Activated CD8-positive, alpha-beta T cell treated with anti-CD3 and anti-CD28 coated beads, Interleukin-2, amount 10 ng/mL, durations not matched to agents 7 days and 5 days (primary cell): ENCODE results near the gene SLC28A3. TPM values are rescaled to one million over a fixed set of nuclear protein-coding genes. Genes with fewer than 3 reads are reported as not detected.
"Not testable (repeated sequence)": the region's sequence is repeated elsewhere in the genome, so short reads cannot be mapped to it uniquely, and the experiment has no call there.

Experiments used
- ATAC-seq: fragments of 150-1000 bp; cut with Tn5 transposase; one replicate; pipeline ENCODE4 v1.10.0; 2021; ENCODE audit warnings: moderate library complexity
- CTCF ChIA-PET: fragments of 350-600 bp; sonication (Branson Sonifier 250); formaldehyde crosslinking; loops from one replicate; lab custom pipeline; 2021; ENCODE audit warnings: antibody characterized with exemption; lab: Charles Lee
- POLR2A ChIA-PET: fragments of 350-600 bp; sonication (Branson Sonifier 250); formaldehyde crosslinking; loops from one replicate; lab custom pipeline; 2021; ENCODE audit warnings: antibody characterized with exemption; lab: Charles Lee
- DNase-seq: peaks from one replicate; pipeline ENCODE4 v3.0.0-alpha.2; 2020
- H3K27ac Mint-ChIP-seq: one replicate; pipeline ENCODE4 v1.8.0; 2021; ENCODE audit warnings: mild to moderate bottlenecking, mixed read lengths
- H3K27me3 Mint-ChIP-seq: one replicate; pipeline ENCODE4 v1.8.0; 2021; ENCODE audit warnings: low read depth, mixed read lengths
- H3K36me3 Mint-ChIP-seq: one replicate; pipeline ENCODE4 v1.8.0; 2021; ENCODE audit warnings: low read depth, mixed read lengths
- H3K4me1 Mint-ChIP-seq: one replicate; pipeline ENCODE4 v1.8.0; 2021; ENCODE audit warnings: low read depth, mixed read lengths
- H3K4me3 Mint-ChIP-seq: one replicate; pipeline ENCODE4 v1.8.0; 2021; ENCODE audit warnings: mild to moderate bottlenecking, mixed read lengths
- H3K9me3 Mint-ChIP-seq: one replicate; pipeline ENCODE4 v1.8.0; 2022; ENCODE audit warnings: mixed read lengths; ENCODE audit not compliant: insufficient read depth
- total RNA-seq, 2 experiments: library from RNA; stranded (reverse); gene quantifications; one replicate each; pipeline ENCODE4 v1.2.3, GENCODE V29; 2021

SLC28A3 gene, protein sequence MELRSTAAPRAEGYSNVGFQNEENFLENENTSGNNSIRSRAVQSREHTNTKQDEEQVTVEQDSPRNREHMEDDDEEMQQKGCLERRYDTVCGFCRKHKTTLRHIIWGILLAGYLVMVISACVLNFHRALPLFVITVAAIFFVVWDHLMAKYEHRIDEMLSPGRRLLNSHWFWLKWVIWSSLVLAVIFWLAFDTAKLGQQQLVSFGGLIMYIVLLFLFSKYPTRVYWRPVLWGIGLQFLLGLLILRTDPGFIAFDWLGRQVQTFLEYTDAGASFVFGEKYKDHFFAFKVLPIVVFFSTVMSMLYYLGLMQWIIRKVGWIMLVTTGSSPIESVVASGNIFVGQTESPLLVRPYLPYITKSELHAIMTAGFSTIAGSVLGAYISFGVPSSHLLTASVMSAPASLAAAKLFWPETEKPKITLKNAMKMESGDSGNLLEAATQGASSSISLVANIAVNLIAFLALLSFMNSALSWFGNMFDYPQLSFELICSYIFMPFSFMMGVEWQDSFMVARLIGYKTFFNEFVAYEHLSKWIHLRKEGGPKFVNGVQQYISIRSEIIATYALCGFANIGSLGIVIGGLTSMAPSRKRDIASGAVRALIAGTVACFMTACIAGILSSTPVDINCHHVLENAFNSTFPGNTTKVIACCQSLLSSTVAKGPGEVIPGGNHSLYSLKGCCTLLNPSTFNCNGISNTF
- total RNA-seq = not detected

DNA sequence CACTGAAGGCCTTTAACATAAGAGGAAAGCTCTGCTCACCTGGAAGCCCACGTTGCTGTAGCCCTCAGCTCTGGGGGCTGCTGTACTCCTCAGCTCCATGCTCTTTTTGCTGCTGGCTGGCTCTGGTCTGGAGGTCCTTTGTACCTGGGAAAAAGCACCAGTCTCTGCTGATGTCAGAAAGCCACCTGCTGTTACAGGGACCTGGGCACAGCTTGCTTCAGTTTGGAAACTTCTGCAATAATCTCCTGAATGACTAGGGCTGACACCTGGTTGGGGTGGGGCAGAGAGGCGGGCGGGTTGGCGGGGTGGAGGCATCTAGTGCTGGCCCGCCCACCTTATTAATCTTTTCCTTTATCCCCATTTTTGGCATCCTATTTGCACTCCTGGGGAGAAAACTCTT lies at the start of gene SLC28A3:
Gene SLC28A3 (minus strand): TSS at position 224 of the 400 bp plus-strand sequence. CDS start 125 bp downstream, at position 99.
- no peak within 1 kb of the TSS for H3K4me3 Mint-ChIP-seq
- H3K4me1 Mint-ChIP-seq = no peaks in the 10 kb centered on the region
- CTCF ChIA-PET = no interaction called here
- peaks cover 9% of the 10 kb centered on the region for H3K27me3 Mint-ChIP-seq
- no peaks in the 10 kb centered on the region for H3K36me3 Mint-ChIP-seq
- no peaks in the 10 kb centered on the region for H3K9me3 Mint-ChIP-seq
- no peak within 1 kb of the TSS for H3K27ac Mint-ChIP-seq
- no peak for DNase-seq
- POLR2A ChIA-PET = no interaction called here
- ATAC-seq = no peak

DNA sequence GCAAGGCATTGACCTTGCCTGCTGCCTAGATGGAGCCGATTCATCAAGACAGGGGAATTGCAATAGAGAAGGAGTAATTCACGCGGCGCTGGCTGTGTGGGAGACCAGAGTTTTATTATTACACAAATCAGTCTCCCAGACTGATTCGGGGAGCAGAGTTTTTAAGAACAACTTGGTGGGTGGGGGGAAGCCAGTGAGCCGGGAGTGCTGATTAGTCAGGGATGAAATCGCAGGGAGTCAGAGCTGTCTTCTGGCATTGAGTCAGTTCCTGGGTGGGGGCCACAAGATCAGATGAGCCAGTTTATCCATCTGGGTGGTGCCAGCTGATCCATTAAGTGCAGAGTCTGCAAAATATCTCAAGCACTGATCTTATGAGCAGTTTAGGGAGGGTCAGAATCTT lies 49.7 kb upstream of the SLC28A3 start:
- H3K27ac Mint-ChIP-seq, ATAC-seq, H3K9me3 Mint-ChIP-seq, H3K4me1 Mint-ChIP-seq, DNase-seq, H3K36me3 Mint-ChIP-seq, H3K4me3 Mint-ChIP-seq, POLR2A ChIA-PET, H3K27me3 Mint-ChIP-seq, CTCF ChIA-PET: not testable (repeated sequence)

DNA sequence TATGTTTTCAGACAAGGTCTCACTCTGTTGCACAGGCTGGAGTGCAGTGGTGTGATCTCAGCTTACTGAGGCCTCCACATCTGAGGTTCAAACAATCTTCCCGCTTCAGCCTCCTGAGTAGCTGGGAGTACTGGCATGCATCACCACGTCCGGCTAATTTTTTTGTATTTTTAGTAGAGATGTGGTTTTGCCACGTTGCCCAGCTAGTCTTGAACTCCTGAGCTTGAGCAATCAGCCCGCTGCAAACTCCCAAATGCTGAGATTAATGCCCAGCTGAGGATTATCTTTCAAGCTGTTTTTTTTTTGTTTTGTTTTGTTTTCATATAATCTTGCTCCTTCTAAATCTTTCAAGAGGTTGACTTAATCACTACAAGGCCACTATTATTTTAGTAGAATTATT lies 47.3 kb upstream of the SLC28A3 start:
- POLR2A ChIA-PET = no interaction called here
- H3K27ac Mint-ChIP-seq = no peak overlapping the region
- no peaks in the 10 kb centered on the region for H3K36me3 Mint-ChIP-seq

DNA sequence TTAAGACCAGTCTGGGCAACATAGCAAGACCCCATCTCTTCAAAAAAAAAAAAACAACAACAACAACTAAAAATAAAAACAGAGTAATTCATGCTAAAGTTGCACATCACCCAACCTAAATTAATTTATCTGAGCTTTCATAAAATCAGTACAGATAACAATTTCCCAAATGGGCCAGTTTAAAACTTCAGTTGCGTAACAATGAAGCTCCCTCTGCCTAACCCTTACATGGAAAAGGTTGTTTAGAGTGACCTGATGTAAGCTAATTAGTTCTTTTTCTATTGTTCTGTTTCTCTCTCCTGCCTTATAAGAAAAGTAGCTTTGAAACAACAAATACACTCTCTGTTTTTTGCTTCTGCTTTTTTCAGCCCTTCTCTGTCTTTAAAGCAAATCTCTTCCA lies 46.2 kb upstream of the SLC28A3 start:
- H3K27me3 Mint-ChIP-seq = peaks cover 3% of the 10 kb centered on the region
- H3K27ac Mint-ChIP-seq = no peak overlapping the region
- ATAC-seq = no peak
- no peaks in the 10 kb centered on the region for H3K4me1 Mint-ChIP-seq
- POLR2A ChIA-PET = no interaction called here
- H3K36me3 Mint-ChIP-seq = no peaks in the 10 kb centered on the region
- CTCF ChIA-PET = interaction anchor here (3.9 kb wide), 1 partner anchor 10 kb away, joined by 23 read pairs; no protein-coding TSS in a partner anchor
- no peaks in the 10 kb centered on the region for H3K9me3 Mint-ChIP-seq
- H3K4me3 Mint-ChIP-seq = no peak overlapping the region
- DNase-seq = no peak

More for the DNA sequence above, 47.3 kb upstream of the SLC28A3 start:
- CTCF ChIA-PET = interaction anchor here (1.5 to 3.9 kb wide), 2 partner anchors 9 kb away, joined by 7 to 23 read pairs; no protein-coding TSS in a partner anchor
- no peaks in the 10 kb centered on the region for H3K9me3 Mint-ChIP-seq
- peaks cover 3% of the 10 kb centered on the region for H3K27me3 Mint-ChIP-seq
- no peaks in the 10 kb centered on the region for H3K4me1 Mint-ChIP-seq
- H3K4me3 Mint-ChIP-seq = no peak overlapping the region
- ATAC-seq (no peak), DNase-seq (no peak)

DNA sequence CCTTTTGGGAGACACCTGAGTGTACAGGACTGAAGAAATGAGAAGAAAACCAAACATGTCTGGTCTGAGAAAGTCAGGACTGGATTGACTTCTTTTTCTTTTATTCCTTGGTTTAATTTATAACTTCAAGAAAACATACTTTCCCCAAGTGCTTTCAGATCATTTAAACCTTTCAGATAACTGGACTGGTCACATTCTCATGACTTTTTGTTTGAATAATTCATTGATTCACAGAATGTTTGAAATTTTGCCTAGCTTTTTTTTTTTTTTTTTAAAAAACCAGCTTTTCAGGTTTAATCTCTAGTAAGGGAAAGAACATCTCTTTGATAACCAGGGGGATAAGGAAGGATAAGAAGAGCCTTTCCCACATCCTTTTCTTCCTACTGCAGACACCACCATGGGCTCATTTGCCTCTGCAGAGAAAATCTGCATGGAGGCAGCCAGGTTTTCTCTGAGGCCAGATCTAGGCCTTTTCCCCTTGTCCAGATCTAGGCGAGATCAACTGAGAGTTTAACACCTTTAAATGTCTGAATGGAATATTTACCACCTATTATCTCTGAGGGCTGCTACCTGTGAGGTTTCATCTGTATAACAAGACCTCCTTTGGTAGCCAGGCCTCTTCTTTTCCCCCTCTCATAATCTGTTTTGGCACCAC lies 45.0 kb upstream of the SLC28A3 start:
- CTCF ChIA-PET = interaction anchor here (3.9 kb wide), 1 partner anchor 11 kb away, joined by 23 read pairs; no protein-coding TSS in a partner anchor
- no peak overlapping the region for H3K27ac Mint-ChIP-seq
- DNase-seq (no peak), ATAC-seq (no peak)
- no peaks in the 10 kb centered on the region for H3K36me3 Mint-ChIP-seq
- H3K4me3 Mint-ChIP-seq = no peak overlapping the region
- H3K27me3 Mint-ChIP-seq = peaks cover 3% of the 10 kb centered on the region
- POLR2A ChIA-PET = no interaction called here
- no peaks in the 10 kb centered on the region for H3K4me1 Mint-ChIP-seq
- no peaks in the 10 kb centered on the region for H3K9me3 Mint-ChIP-seq

DNA sequence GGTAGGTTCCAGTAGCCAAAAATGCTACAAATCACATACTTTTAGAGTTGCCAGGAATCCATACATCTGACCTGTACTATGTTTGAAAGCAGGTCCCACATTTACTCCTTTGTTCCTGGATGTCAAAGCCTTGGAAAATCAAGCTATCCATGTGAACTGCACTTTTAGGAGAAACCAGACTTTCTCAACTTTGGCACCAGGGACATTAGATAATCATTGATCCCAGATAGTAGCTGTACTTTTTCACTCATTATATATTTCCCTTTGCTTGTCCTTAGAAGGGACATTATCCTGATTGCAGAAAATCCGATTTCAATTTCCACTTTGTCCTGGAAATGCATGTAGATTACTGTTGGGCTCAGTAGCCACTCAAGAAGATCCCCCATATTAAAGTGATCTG lies 44.1 kb upstream of the SLC28A3 start:
- no peak for ATAC-seq
- H3K4me1 Mint-ChIP-seq = no peaks in the 10 kb centered on the region
- no peaks in the 10 kb centered on the region for H3K36me3 Mint-ChIP-seq
- POLR2A ChIA-PET = no interaction called here
- no peak overlapping the region for H3K4me3 Mint-ChIP-seq
- H3K27me3 Mint-ChIP-seq = peaks cover 3% of the 10 kb centered on the region
- CTCF ChIA-PET = interaction anchor here (3.9 kb wide), 1 partner anchor 12 kb away, joined by 23 read pairs; no protein-coding TSS in a partner anchor
- no peaks in the 10 kb centered on the region for H3K9me3 Mint-ChIP-seq
- no peak for DNase-seq
- H3K27ac Mint-ChIP-seq = no peak overlapping the region

DNA sequence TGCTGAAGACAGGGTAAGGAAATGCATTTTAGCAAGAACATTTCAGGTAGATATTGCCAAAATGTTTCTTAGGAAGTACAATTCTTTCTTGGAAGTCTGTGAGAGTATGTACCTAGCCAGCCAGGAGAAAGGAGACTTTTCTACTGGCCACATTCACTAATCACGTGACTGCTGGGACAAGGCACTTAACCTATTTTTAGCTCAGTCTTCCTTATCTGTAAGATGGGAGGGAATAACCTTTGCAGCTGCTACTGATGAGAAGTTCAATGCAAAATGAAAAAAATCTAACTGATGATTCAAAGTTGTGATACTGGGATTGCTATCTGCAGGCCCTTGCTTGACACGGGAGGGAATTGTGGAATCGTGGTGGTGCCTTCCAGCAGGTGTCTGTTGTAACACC lies 42.6 kb upstream of the SLC28A3 start:
- DNase-seq (no peak), ATAC-seq (no peak)
- POLR2A ChIA-PET = no interaction called here
- no peak overlapping the region for H3K4me3 Mint-ChIP-seq
- peaks cover 3% of the 10 kb centered on the region for H3K27me3 Mint-ChIP-seq
- no peaks in the 10 kb centered on the region for H3K4me1 Mint-ChIP-seq
- H3K27ac Mint-ChIP-seq = no peak overlapping the region
- no peaks in the 10 kb centered on the region for H3K9me3 Mint-ChIP-seq
- CTCF ChIA-PET = no interaction called here
- H3K36me3 Mint-ChIP-seq = no peaks in the 10 kb centered on the region

DNA sequence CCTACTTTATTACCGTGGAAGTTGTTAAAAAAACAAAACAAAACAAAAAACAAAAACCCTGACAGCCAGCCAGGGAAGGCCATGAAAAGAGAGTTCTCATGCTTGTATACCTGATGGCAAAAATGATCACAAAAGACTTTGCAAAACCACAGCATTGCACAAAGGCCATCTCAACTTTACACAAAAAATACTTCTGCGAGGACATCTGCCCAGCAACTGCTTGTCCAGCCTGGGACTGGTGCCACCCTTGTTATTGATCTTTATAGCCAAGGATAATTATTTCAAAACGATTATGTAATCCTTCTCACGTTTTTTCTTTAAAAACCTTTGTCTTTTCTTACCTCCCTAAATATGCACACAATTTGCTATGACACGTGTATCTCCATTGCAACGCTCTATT lies 42.2 kb upstream of the SLC28A3 start:
- no peak overlapping the region for H3K27ac Mint-ChIP-seq
- no peaks in the 10 kb centered on the region for H3K4me1 Mint-ChIP-seq
- no peaks in the 10 kb centered on the region for H3K36me3 Mint-ChIP-seq
- H3K27me3 Mint-ChIP-seq = peaks cover 3% of the 10 kb centered on the region
- no peaks in the 10 kb centered on the region for H3K9me3 Mint-ChIP-seq
- no peak overlapping the region for H3K4me3 Mint-ChIP-seq
- POLR2A ChIA-PET = no interaction called here
- CTCF ChIA-PET = no interaction called here
- DNase-seq (no peak), ATAC-seq (no peak)

DNA sequence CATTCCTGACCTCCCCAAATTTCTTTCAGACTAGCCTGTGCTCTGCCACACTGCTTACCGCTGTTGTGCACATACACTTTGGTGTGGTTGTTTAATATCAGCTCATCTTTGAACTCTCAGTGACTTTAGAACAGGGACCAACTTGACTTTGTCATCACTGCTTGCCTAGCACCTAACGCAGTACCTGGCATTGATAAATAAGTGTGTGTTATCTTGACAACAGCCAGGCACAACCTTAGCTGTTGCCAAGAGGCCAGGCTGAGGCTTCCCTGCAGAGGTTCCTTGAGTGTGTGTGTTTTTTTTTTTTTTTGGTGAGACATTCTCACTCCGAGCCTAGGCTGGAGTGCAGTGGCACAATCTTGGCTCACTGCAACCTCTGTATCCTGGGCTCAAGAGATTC lies 41.0 kb upstream of the SLC28A3 start:
- H3K4me3 Mint-ChIP-seq = no peak overlapping the region
- H3K4me1 Mint-ChIP-seq = no peaks in the 10 kb centered on the region
- ChIA-PET POLR2A (no interaction called here), CTCF (no interaction called here)
- DNase-seq = no peak
- H3K9me3 Mint-ChIP-seq = no peaks in the 10 kb centered on the region
- H3K27me3 Mint-ChIP-seq = peaks cover 3% of the 10 kb centered on the region
- no peak overlapping the region for H3K27ac Mint-ChIP-seq
- ATAC-seq = no peak
- H3K36me3 Mint-ChIP-seq = no peaks in the 10 kb centered on the region

DNA sequence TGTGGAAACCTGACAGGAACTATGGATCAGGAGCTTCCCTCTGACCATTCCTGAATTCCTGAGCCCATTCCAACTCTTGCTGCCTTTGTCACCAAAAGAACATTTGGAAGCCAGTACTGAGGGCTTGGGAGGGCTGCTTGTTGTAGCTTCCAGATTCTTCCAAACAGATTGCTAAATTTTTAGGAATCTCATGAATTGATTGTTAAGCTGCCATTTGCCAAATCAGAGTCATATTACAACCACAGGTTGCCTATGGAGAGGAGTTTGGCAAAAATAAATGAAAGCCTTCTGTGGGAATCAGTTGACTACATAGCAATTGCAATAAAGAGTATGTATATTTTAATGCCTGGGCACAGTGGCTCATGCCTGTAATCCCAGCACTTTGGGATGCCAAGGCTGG lies 39.2 kb upstream of the SLC28A3 start:
- Mint-ChIP-seq H3K27ac (no peak overlapping the region), H3K4me1 (no peaks in the 10 kb centered on the region), H3K9me3 (no peaks in the 10 kb centered on the region), H3K27me3 (peaks cover 7% of the 10 kb centered on the region), H3K4me3 (no peak overlapping the region), H3K36me3 (no peaks in the 10 kb centered on the region)
- CTCF ChIA-PET = no interaction called here
- DNase-seq (no peak), ATAC-seq (no peak)
- POLR2A ChIA-PET = no interaction called here

DNA sequence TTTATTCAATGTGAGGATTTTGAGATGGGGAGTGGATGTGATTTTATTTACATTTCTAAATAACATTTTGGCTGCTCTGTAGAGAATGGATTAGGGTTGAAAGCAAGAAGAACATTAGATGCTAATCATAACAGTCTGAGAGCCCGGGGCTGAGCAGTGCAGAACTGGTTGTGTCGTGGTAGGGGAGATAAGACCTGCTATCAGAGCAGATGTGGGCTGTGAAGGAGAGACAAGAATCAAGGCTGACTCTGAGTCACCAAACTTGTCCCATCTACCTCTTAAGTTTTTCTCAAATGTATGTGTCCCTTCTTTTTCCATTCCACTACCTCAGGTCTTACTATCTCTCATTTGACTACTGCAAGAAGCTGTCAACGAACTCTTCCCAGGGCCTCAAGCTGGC lies 35.4 kb upstream of the SLC28A3 start:
- no peaks in the 10 kb centered on the region for H3K9me3 Mint-ChIP-seq
- no peak overlapping the region for H3K4me3 Mint-ChIP-seq
- no peak for DNase-seq
- POLR2A ChIA-PET = no interaction called here
- no peaks in the 10 kb centered on the region for H3K36me3 Mint-ChIP-seq
- peaks cover 4% of the 10 kb centered on the region for H3K27me3 Mint-ChIP-seq
- no peak for ATAC-seq
- CTCF ChIA-PET = no interaction called here
- no peak overlapping the region for H3K27ac Mint-ChIP-seq
- H3K4me1 Mint-ChIP-seq = no peaks in the 10 kb centered on the region

DNA sequence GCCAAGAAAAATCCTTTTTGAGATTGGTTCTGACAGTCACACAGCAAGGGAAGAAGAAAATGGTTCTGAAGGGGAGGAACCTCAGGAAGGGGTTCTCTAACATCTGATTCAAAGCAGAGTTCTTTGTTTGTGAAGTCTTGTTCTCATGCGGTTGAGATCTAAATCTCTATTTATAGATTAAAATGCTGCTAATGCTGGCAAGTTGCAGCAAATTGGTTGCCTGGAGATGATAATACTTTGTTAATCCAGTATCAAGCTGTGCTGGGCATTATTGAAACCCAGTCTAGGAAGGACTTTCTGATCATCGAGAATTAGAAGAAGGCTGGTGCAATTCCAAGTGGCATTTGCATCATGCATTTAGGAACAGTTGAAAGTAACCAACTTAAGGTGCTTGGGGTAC lies 34.0 kb upstream of the SLC28A3 start:
- ChIA-PET POLR2A (no interaction called here), CTCF (no interaction called here)
- Mint-ChIP-seq H3K27ac (no peak overlapping the region), H3K4me1 (no peaks in the 10 kb centered on the region), H3K27me3 (peaks cover 4% of the 10 kb centered on the region), H3K36me3 (no peaks in the 10 kb centered on the region), H3K9me3 (no peaks in the 10 kb centered on the region), H3K4me3 (no peak overlapping the region)
- DNase-seq (no peak), ATAC-seq (no peak)
